CD4-positive, alpha-beta T cell treated with Interleukin-1 beta for 1 hour (primary cell): ENCODE results near the gene STAU1.

Experiments
- DNase-seq, 2 donors: peaks; one replicate each; pipeline ENCODE4 v3.0.0-alpha.2; 2020 to 2022

STAU1 gene, protein sequence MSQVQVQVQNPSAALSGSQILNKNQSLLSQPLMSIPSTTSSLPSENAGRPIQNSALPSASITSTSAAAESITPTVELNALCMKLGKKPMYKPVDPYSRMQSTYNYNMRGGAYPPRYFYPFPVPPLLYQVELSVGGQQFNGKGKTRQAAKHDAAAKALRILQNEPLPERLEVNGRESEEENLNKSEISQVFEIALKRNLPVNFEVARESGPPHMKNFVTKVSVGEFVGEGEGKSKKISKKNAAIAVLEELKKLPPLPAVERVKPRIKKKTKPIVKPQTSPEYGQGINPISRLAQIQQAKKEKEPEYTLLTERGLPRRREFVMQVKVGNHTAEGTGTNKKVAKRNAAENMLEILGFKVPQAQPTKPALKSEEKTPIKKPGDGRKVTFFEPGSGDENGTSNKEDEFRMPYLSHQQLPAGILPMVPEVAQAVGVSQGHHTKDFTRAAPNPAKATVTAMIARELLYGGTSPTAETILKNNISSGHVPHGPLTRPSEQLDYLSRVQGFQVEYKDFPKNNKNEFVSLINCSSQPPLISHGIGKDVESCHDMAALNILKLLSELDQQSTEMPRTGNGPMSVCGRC

DNA sequence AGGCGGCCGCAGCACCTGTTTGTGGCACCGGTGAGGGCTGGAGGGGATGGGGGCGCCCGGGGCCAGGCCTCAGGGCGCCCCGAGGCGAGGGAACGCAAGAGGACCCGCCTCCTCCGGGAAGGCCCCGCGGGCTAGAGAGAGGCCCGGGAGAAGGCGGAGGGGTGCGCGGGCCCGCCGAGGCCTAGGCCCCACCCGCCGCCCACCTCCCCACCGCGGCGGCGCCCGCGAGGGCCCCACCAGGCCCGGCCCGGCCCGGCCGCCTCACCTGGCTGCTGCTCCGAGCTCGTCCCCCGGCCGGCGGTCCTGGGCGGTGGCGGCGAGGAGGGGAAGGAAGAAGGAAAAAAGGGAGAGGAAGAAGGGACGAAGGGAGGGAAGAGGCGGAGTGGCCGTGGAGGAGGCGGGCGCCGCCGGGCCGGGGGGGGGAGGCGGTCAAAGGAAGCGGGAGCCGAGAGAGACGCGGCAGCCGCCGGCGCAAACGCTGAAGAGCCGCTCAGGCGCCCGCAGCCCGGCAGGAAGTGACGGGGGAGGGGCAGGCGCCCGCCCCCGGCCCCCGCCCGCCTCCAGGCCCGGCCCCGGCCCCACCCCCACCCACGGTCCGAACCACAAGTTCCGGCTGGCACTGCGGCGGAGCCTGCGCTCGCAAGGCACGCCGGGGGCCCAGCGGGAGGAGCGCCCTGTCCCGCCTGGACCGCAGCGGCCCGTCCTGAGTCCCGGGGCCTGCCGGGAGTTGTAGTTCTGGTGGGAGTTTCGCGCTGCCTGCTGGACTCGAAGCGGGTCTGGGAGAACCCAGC is at the start of gene STAU1:
Gene STAU1 (minus strand): TSS at position 484 of the 791 bp plus-strand sequence. CDS start 22,133 bp downstream, outside the sequence.
- DNase-seq, result peak; percentile 94 to 96

DNA sequence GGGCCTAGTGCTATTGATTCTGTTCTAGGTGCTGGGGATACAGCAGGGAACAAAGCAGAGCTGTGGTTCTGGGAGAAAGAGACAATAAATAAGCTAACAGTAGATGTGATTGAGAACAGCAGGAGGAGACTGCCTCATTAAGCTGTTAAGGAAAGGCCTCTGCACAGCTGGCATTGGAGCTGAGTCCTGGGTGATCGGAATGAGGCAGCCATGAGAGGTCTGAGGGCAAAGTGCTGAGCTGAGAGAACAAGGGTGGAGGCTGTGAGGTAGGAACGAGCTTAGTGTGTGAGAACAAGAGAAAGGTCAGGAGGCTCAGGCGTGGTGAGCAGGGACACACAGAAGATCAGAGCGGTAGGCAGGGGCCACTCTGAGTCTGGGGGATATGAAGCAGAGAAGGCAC is 49.4 kb upstream of the STAU1 start:
- no peak for DNase-seq

DNA sequence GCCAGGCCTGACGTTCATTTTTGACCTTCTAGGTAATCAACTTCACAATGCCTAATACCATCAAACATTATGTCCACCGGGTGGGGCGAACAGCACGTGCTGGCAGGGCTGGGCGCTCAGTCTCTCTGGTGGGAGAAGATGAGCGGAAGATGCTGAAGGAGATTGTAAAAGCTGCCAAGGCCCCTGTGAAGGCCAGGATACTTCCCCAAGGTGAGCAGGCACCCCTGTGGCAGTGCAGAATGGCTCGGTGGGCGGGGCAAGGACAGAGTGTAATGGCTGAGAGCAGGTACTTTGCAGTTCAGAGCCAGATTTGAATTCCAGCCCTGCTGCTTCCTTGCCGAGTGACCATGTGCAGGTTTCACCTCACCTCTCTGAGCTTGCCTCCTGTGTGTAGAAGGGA is 48.2 kb upstream of the STAU1 start:
- DNase-seq, result no peak

DNA sequence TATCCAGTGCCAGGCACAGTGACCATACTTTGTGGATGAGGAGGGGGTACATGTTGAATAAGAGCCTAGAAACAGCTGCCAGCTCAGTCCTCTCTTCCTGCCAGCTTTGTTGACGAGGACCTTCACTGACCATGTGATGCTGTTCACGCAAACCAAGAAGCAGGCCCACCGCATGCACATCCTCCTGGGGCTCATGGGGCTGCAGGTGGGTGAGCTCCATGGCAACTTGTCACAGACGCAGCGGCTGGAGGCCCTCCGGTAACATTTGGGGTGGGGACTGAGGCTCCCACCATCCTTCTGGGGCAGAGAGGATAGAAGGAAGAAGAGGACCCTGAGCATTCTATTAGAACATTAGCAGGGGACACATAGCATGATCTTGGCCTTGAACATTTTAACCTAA is 46.7 kb upstream of the STAU1 start:
- no peak for DNase-seq

DNA sequence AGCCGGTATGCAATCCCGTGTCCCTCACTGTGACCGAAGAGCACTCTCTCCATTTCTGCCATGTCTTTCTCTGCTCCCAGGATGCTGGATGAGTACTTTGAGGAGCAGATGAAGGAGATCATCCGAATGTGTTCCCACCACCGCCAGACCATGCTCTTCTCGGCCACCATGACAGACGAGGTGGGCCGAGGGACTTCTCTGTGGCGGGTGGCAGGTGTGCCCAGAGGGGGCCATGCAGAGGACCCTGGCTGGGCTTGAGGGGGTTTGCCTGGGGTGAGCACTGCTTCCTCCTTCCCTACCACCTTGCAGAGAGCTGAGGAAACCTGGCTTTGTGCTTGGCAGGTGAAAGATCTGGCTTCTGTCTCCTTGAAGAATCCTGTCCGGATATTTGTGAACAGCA is 45.1 kb upstream of the STAU1 start:
- no peak for DNase-seq

DNA sequence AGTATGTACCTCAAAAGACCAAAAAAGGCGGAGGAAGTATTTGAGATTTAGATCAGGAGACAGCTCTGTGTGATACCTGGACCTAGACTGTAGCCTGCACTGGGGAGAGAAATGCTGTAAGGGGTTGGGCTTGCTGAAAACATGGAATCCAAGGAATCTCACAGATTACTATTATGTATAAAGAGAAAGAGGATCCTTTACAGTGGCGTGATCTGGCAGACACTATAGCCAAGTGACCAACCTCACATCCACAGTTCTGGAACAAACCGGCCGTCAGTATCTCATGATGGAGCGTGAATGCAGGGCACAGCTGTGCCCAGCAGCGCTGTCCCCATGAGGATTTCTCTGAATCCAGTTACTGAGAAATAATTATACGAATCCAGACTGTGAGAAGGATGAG is 43.3 kb upstream of the STAU1 start:
- DNase-seq, result no peak

DNA sequence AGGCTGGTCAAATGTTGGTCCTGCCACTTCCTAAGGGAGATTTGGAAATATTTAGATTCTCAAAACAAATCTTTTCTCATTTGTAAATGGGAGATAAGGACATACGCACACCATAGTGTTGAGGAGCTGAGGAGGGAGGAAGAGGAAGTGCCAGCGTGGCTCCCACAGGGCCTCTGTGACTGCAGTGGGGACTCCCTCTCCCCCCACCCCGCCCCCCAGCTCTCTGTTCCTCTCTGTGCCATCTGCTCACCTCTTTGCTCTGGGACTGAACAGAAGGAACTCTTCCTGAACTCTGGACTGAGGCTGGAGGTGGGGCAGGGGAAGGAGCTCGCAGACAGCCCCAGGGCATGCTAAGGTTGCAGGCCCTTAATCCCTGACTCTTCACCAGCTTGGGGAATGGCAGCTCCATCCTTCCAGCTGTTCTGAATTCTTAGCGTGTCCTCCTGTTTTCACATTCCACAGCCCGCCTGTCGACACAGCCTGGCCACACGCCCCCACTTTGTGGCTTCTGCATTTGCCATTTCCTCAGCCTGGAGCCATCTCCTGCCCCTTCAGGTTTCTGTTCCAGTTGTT is 42.5 kb upstream of the STAU1 start:
- peak in 1 of 2 donors; percentile 44 for DNase-seq

DNA sequence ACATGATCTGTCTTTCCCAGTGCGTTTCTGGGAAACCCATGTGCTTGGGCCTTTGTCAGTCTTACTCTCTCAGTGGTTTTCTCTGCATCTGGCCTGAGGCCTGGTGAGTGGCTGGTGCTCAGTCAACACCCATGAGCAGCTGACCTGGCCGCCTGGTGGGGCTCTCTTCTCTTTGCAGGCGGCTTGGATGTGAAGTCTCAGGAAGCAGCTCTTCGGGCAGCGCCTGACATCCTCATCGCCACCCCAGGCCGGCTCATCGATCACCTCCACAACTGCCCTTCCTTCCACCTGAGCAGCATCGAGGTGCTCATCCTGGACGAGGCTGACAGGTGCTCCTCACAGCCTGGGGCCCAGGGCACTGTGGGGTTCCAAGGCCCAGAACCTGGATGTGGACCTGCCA is 41.9 kb upstream of the STAU1 start:
- no peak for DNase-seq

DNA sequence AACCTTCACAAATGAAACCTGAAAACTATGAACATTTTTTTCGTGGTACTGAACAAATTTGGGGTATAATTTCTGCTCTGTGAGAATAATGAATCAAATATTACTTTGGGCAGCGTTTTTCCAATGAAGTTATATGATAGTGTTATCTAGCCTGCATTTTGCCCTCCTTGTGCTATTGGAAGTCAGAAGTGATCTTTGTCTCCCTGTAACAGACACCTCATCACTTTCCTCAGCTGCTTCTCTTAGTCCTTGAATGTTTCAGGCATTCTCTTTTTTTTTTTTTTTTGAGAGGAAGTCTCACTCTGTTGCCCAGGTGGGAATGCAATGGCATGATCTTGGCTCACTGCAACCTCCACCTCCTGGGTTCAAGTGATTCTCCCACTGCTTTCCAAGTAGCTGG is 41.2 kb upstream of the STAU1 start:
- DNase-seq, result no peak

DNA sequence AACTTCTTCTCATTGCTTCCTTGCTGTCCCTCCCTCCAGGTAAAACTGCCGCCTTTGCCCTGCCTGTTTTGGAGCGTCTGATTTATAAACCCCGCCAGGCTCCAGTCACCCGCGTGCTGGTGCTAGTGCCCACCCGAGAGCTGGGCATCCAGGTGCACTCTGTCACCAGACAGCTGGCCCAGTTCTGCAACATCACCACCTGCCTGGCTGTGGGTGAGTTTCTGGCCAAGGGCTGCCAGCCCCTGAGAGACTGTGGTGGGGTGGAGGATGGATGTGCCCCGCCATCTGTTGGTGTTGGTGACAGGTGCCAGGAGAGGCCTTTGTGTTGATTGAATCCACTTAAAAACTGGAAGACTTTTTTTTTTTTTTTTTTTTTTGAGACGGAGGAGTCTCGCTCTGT is 40.5 kb upstream of the STAU1 start:
- DNase-seq, result no peak

DNA sequence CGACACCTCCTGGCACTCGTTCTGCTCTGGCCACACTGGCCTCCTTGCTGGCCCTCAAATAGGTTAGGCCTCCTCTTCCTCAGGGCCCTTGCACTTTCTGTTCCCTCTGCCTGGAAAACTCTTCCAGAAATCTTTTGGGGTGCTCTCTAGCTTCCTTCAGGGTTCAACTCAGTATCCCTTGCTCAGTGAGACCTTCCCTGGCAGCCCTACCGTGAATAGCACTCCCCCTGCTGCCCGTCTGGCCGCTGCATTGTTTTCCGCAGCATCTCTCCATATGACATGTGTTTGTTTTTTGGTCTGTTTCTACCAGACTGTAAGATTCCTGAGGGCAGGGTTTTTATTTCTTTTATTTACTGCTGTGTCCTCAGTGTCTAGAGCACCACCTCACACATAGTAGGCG is 37.8 kb upstream of the STAU1 start:
- DNase-seq, result no peak

DNA sequence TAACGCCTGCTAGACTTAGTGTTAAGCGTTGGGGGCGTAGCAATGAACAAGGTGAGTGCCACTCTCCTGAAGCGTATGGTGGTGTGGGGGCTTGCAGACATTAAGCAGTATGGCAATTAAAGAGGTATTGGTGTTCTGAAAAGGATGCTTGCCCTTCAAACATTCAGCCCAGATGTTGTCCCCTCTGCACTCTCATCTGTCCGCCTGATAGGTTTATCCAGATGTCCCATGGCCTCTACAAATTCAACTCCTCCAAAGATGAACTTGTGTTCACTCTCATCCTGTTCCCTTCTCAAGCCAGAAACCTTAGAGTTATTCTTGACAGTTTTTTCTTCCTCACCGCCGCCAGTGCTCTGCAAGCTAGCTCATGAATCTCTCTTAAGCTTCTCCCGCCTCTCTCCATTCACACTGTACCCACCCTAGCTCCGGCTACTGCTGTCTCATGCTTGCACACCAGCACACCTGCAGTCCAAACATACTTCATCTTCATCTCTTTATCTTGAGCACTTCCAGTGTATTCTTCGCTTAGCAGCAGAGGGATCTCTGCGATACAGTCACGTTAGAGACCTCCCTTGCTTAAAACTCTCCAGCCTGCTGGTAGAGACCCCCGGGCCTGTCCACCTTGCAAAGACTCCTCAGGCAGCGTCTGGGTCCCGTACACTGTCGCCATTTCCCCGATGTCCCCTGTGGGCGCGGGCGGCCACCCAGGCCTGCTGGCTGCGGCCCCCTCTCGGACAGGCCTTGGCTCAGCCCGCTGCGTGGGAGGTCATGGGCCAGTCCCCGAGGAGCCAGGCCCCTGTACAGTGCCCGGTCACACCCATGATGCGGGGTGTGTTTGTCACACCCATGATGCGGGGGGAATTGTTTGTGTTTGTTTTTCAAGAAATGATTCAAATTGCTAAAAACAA is 32.0 kb upstream of the STAU1 start:
- DNase-seq, result no peak

DNA sequence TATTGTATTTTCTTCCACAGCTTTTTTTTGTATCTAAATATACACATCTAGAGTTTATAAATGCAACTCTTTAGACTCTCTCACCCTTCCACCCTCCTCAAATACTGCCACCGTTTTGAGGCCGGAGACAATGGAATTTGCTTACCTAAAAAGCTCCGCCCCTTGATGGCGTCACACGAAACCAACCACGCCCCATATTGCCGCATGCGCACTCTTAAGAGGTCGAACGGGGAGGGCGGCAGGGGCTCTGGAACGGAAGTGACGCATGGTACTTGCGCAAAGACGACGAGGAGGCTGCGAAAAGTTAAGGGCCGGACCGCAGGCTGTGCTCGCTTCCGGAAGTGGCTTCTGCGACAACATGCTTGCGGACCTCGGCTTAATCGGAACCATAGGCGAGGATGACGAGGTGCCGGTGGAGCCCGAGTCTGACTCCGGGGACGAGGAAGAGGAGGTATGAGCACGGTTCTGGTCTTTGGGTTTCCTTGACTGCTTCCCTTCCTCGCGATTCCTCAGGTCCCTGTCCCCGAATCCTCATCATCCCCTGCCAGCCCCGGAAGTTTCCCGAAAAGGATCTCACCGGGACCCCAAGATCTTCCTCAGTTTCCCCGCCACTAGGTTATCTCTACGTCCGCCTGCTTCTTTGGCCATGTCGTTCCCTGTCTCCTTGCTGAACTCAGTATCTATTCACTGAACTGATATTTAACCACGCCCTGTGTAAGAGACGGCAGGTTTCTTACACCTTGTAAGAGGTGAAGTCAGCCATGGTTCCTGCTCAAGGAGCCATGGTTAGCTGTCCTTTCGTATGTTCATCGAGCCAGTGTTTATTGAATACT is 31.2 kb upstream of the STAU1 start, which contains the start of gene DDX27:
Gene DDX27 (plus strand): TSS at position 326 of the 833 bp plus-strand sequence. CDS start 33 bp downstream, at position 359.
- DNase-seq, result peak; percentile 98

DNA sequence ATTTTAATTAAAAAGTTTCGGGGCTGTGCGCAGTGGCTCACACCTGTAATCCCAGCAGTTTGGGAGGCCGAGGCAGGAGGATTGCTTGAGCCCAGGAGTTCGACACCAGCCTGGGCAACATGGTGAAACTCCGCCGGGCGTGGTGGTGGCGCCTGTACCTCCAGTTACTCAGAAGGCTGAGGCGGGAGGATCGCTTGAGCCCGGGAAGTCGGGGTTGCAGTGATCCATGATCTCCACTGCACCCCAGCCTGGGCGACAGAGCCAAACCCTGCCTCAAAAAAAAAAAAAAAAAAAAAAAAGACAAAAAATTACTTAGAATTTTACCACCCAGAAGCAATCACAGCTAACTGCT is 30.6 kb upstream of the STAU1 start:
- DNase-seq, result peak in 1 of 2 donors; percentile 8

DNA sequence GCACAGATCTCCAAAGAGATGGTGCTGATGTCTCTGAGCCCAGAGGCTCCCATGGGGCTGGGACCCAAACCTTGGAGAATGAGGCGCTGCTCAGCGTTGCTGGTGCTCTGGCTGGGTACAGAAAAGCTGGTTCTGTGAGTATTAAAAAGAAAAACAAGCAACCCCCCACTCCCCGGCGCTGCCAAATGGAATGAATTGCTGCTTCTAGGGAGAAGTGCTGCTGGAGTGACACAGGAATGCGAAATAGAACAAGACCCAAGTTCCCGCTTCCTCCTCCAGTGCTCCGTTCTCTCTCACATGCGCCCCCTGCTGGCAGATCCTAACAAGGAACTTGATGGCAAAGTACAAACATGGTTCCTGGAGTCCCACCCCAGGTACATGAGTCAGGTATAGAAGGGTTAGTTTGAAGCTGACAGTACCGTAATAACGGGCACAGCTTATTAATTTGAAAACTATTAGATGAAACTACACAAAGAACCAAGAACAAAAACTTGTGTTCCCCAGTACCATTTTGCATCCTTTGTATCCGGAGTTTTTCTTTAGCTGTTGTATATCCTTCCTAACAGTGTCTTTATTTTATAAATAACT is 29.0 kb upstream of the STAU1 start:
- DNase-seq, result peak; percentile 86 to 90

DNA sequence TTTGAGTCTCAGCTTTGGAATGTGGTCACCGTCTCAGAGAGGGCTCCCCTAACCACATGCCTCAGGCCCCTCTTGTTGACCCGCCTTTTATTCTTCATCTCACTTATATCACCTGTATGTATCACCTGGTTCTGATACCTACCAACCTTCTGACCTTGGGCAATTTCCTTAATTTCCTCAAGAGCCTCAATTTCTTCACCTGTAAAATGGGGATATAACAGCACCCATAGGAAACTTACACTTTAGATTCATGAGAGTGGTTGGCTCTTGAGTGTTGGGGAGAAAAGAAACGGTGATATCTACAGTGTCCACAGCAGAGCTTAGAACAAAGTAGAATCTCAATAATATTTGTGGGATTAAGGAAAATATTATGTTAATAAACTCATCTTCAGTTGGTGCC is 27.1 kb upstream of the STAU1 start:
- DNase-seq, result no peak

DNA sequence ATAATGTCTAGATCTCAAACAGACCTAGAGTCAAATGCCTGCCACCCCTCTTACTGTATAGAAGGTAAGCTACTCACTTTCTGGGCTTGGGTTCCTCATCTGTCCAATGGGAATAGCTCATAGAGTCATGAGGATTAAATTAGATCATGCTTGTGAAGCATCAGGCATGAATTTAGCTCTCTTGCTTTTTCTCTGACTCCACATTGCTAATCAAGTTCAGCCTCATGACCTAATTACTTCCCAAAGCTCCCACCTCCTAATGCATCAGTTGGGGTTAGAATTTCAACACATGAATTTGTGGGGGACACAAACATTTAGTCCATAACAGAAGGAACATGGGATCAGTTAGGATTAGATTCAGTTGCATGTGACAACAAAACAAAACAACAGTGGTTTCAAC is 26.4 kb upstream of the STAU1 start:
- no peak for DNase-seq

DNA sequence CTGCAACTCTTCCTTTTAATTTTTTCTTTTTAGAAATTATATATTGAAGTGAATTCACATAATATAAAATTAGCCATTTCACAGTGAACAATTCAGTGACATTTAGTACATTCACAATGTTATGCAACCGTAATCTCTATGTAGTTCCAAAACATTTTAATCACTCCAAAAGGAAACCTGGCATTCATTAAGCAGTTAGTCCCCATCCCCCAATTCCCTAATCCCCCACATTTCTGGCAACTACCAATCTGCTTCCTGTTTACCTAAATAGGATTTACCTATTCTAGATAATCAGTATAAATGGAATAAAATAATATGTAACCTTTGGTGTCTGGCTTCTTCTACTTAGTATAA is 22.6 kb upstream of the STAU1 start:
- no peak for DNase-seq

DNA sequence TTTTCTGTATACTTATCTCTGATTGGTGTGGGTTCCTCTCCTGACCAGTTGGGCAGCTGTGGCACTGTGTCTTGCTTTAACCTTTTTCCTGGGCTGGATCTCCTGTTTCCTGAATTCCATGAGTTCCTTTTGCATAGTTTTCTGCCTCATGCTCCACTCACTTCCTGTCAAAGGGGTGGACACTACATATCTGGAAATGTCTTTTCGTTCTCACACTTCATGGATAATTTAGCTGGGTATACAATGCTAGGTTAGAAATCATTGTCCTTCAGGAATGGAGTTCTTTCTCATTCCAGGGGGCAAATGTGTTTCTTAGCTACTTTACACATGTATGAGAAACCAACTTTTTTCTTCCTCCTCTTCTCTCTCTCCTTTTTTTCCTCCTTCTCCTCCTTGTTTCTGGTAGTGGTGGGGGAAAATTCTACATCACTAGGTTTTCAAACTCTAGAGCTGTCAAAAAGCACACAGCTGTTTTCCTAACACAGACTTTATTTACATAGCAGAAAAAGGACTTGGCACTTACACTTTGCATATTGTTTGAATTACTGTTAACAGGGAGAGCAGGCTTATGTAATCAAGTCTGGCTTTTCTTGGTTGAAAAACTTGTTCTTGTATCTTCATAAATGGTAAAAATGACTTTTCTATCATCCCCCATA is 22.1 kb upstream of the STAU1 start:
- no peak for DNase-seq

DNA sequence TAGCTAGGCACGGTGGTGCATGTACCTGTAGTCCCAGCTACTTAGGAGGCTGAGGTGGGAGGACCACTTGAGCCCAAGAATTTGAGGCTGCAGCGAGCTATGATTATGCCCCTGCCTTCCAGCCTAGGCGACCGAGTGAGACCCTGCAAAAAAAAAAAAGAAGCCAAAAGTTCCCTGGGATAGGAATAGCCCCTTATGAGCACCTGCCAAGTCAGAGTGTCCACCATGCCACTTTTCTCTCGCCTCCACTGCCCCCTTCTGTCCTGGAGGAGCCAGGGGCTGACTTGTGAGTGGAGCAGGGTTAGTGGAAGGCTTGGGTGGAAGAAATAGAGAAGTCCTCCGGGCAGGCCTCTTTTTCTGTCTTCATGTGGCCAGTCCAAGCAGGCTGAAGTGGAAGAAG is 18.9 kb upstream of the STAU1 start:
- DNase-seq, result no peak

DNA sequence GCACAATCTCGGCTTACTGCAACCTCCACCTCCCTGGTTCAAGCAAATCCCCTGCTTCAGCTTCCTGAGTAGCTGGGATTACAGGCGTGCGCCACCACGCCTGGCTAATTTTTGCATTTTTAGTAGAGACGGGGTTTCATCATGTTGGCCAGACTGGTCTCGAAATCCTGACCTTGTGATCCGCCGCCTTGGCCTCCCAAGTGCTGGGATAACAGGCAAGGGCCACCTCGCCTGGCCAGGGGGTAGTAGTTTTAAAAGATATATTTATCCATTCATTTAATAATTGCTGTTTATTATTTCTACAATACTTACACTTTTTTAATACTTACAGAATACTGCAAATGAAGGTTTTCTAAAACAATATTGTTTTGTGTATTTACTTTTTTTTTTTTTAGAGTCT is 15.6 kb upstream of the STAU1 start:
- DNase-seq, result no peak
